Upper lobe of left lung (tissue), 6 donors: Measurements from ENCODE around the gene AREL1. TPM values are rescaled to one million over a fixed set of nuclear protein-coding genes. Genes with fewer than 3 reads are reported as not detected.

Source experiments
- ATAC-seq, 2 donors: fragments of 200-7000 bp; cut with Tn5 transposase; one replicate each; pipeline ENCODE4 v1.9.1; 2022; ENCODE audit warnings: mild to moderate bottlenecking in 2 of 2, moderate library complexity in 2 of 2; ENCODE audit not compliant: low FRiP score in 2 of 2
- DNase-seq, 2 donors: peaks; one replicate each; pipeline ENCODE4 v3.0.0-alpha.2; 2019 to 2020
- H3K27ac ChIP-seq, 4 donors: fragments of 200-600 bp; sonication (generic); one replicate each; pipeline ENCODE4 v1.5.1; 2016 to 2019
- H3K27me3 ChIP-seq, 4 donors: fragments of 200-600 bp; sonication (generic); one replicate each; pipeline ENCODE4 v1.5.1; 2017 to 2019
- H3K36me3 ChIP-seq, 4 donors: fragments of 200-600 bp; sonication (generic); one replicate each; pipeline ENCODE4 v1.5.1; 2016 to 2019
- H3K4me1 ChIP-seq, 4 donors: fragments of 200-600 bp; sonication (generic); one replicate each; pipeline ENCODE4 v1.5.1; 2018 to 2019
- H3K4me3 ChIP-seq, 4 donors: fragments of 200-600 bp; sonication (generic); one replicate each; pipeline ENCODE4 v1.5.1; 2017 to 2019; ENCODE audit warnings: mild to moderate bottlenecking in 2 of 4, moderate library complexity in 1 of 4
- H3K9me3 ChIP-seq, 4 donors: fragments of 200-600 bp; sonication (generic); one replicate each; pipeline ENCODE4 v1.5.1; 2018 to 2019
- EP300 ChIP-seq, 4 donors: sonication (generic); formaldehyde crosslinking; IDR thresholded peaks; one replicate each; pipeline ENCODE4 v1.5.1; 2017; ENCODE audit warnings: antibody characterized with exemption in 4 of 4, control low read depth in 2 of 4
- POLR2A ChIP-seq, 4 donors: fragments of 450-650 bp; IDR thresholded peaks; one replicate each; pipeline ENCODE4 v1.5.1; 2016 to 2017; ENCODE audit warnings: antibody characterized with exemption in 4 of 4, mild to moderate bottlenecking in 2 of 4
- POLR2AphosphoS5 ChIP-seq, 2 donors: sonication (generic); formaldehyde crosslinking; IDR thresholded peaks; one replicate each; pipeline ENCODE4 v1.5.1; 2017; ENCODE audit warnings: antibody characterized with exemption in 2 of 2
- WGBS, 2 donors: methylation state at CpG; one replicate each; pipeline ENCODE4 v1.1.5; 2017 to 2018; 5-methylcytosine and 5-hydroxymethylcytosine counted together
- total RNA-seq, 6 donors: library from RNA; depleted of rRNA in 4 of 6; stranded (reverse); fragments of >200 nt in 4 of 6; gene quantifications; one replicate each; pipeline versions ENCODE4 v1.1.0 to v1.2.1, GENCODE V29; 2016 to 2021
- TF ChIP-seq, protein P1 (sequence below), 6 experiments: fragments of 450-650 bp in 4 of 6; fragments of 200-600 bp in 2 of 6; sonication (generic) in 2 of 6; IDR thresholded peaks; one replicate each; pipeline ENCODE4 v1.5.1; 2016 to 2019; ENCODE audit warnings: antibody characterized with exemption in 6 of 6
- donor health status: DM: no; HTN: no; CAD: no; lungs with moderate emphysema.
- donor health status: DM: no; HTN: yes; CAD: no; lungs with severe emphysema.

The AREL1 gene
- total RNA-seq, 6 donors from 2014 or later: 13.5 to 44.0 (median 28.9) TPM

DNA sequence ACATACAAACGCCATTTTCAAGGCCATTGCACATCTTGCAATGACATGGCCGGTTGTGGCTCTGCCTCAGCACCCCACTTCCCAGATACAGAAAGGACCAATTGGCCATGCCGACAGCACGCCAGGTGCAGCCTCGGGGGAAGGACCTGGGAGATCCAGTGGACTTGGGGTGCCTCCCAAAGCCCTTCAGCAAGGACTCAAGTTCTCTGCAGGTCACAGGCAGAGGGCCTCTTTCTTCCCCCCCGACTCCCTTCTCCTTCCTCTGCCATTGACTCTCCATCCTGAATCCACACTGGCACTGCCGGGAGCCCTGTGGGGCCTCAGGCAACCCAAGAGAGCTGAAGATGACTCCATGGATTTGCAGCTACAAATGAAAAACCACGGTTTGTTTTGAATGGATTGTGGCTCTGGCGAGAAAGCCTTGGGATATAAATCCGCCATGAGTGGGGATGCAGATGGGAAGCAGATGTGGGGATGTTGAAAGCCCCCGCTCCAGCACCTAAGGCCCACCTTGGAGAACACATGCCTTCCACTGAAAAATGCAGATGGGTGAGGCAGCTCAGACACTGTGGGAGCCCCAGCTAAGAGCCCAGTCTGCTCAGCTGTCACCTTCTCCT lies 65.7 kb downstream of the AREL1 start:
- no peaks in the 10 kb centered on the region for H3K9me3 ChIP-seq
- TF ChIP-seq POLR2AphosphoS5 (IDR thresholded peaks at IDR 0.05) (no peak), POLR2A (IDR thresholded peaks at IDR 0.05) (no peak), EP300 (IDR thresholded peaks at IDR 0.05) (no peak)
- TF ChIP-seq, protein P1, sequence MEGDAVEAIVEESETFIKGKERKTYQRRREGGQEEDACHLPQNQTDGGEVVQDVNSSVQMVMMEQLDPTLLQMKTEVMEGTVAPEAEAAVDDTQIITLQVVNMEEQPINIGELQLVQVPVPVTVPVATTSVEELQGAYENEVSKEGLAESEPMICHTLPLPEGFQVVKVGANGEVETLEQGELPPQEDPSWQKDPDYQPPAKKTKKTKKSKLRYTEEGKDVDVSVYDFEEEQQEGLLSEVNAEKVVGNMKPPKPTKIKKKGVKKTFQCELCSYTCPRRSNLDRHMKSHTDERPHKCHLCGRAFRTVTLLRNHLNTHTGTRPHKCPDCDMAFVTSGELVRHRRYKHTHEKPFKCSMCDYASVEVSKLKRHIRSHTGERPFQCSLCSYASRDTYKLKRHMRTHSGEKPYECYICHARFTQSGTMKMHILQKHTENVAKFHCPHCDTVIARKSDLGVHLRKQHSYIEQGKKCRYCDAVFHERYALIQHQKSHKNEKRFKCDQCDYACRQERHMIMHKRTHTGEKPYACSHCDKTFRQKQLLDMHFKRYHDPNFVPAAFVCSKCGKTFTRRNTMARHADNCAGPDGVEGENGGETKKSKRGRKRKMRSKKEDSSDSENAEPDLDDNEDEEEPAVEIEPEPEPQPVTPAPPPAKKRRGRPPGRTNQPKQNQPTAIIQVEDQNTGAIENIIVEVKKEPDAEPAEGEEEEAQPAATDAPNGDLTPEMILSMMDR (IDR thresholded peaks at IDR 0.05): no peak
- H3K36me3 ChIP-seq: no peaks in the 10 kb centered on the region
- WGBS, 2 donors: 88 to 90% methylated on average over 11 of the region's 11 CpGs
- peak in 1 of 2 donors; percentile 27 for ATAC-seq
- DNase-seq: no peak
- no peak overlapping the region for H3K4me3 ChIP-seq
- peaks cover 5 to 8% (median 8%) of the 10 kb centered on the region in 4 donors for H3K4me1 ChIP-seq
- no peak overlapping the region for H3K27ac ChIP-seq
- H3K27me3 ChIP-seq: no peaks in the 10 kb centered on the region

DNA sequence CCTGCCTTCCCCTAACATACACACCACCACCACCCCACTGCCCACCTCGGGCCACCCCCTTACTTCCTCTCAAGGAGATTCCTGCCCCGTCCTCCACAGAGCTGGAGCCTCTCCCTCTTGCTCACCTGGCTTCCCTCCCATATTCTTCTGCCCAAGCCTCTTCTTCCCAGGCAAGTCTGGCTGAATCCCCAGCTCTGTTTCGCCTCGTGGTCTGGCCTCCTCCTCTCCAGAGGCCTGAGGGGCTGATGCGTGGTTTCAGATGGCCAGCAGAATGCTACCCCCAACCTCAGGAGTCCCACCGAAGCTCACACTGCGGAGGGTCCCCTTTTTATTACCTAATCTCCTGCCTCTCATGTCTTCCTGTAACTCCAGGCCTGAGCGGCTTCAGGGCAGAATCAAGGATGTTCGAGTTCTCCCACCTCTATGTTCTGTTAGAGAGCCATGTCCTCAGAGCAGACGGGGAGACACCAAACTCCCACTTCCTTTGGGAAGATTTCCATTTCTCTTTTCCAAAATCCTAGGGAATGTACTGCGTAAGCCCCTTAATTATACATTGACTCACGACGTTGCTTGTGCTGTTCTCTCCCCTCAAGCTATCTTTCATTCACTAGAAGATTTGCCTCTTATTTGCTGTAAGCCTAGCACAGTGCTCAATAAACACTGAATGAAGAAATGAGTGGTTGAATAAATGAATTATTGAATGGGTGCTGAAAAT lies 67.0 kb downstream of the AREL1 start:
- Histone ChIP-seq H3K36me3 (no peaks in the 10 kb centered on the region), H3K27me3 (no peaks in the 10 kb centered on the region), H3K27ac (no peak overlapping the region), H3K4me1 (peaks cover 5 to 8% (median 8%) of the 10 kb centered on the region in 4 donors), H3K9me3 (no peaks in the 10 kb centered on the region), H3K4me3 (no peak overlapping the region)
- no peak for TF ChIP-seq EP300 (IDR thresholded peaks at IDR 0.05)
- TF ChIP-seq POLR2A (IDR thresholded peaks at IDR 0.05): no peak
- TF ChIP-seq POLR2AphosphoS5 (IDR thresholded peaks at IDR 0.05): no peak
- TF ChIP-seq, protein P1 (IDR thresholded peaks at IDR 0.05): no peak
- DNase-seq: no peak
- WGBS, 2 donors: 72 to 75% methylated on average over 13 of the region's 13 CpGs
- ATAC-seq: peak in 1 of 2 donors; percentile 23

DNA sequence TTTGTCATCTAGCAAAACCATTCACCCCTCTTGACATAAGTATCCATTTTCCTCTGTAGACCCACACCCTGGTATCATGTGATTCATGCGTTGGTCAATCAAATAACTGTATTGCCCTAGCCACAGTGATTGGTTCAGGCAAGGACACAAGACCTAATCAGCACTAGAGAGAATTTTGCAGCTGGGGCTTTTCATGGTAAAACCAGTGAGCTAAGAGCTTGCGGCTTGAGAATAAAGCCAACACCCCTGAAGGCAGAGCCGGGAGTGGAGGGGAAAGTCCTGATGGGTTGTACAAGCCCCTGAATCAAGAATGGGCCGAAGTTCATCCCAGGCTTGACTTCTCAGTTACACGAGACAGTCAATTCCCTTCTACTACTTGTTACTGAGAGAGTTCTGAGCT lies 67.6 kb downstream of the AREL1 start:
- 77 to 81% methylated on average over 5 of the region's 5 CpGs for WGBS, 2 donors

DNA sequence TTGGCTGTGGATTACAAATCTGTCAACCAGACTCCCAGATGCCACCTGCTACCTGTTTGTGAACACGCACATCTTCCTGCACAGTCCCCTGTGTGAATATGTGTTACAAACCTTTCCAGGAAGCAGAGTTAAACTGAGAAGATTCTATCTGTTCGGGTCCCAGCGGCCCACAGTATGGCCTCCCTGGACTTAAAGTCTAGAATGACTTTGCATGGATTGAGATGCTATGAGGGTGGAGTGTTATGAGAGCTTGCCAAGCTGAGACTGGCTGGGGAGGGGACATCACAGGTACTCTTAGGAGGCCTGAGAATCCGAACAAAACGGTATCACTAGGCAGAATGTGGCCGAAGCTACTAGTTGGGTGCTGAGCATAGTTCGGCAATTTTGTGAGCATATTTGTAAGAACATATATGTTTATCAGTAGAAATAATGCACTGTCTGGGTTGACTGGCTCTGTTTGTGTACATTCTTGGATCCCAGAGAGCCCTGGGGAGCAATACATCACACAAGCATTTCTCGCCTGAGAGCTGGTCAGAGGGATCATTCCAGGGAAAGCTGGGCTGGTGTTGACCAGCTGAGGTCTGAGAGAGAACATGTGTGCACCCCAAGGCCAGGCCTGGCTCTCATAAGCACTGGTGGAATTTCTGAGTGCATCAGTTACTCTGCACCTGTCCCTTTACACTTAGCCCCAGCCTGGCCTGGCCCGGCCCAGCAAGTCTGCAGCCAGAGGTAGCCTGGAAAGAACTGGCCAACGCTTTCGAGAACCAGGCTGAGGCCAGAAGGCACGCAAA lies 71.1 kb downstream of the AREL1 start:
- Histone ChIP-seq H3K27ac (no peak overlapping the region), H3K27me3 (no peaks in the 10 kb centered on the region), H3K4me3 (no peak overlapping the region), H3K36me3 (no peaks in the 10 kb centered on the region), H3K4me1 (no peaks in the 10 kb centered on the region), H3K9me3 (no peaks in the 10 kb centered on the region)
- 90 to 94% methylated on average over 12 of the region's 12 CpGs for whole genome bisulfite sequencing, 2 donors
- ATAC-seq (peak in 1 of 2 donors; percentile 20), DNase-seq (peak in 1 of 2 donors; percentile 47)
- no peak for TF ChIP-seq EP300 (IDR thresholded peaks at IDR 0.05)
- TF ChIP-seq POLR2A (IDR thresholded peaks at IDR 0.05): no peak
- no peak for TF ChIP-seq POLR2AphosphoS5 (IDR thresholded peaks at IDR 0.05)
- TF ChIP-seq, protein P1 (IDR thresholded peaks at IDR 0.05): no peak

More for the DNA sequence above, 67.6 kb downstream of the AREL1 start:
- Histone ChIP-seq H3K4me3 (no peak overlapping the region), H3K27ac (no peak overlapping the region), H3K9me3 (no peaks in the 10 kb centered on the region), H3K4me1 (peaks cover 5 to 8% (median 8%) of the 10 kb centered on the region in 4 donors), H3K27me3 (no peaks in the 10 kb centered on the region), H3K36me3 (no peaks in the 10 kb centered on the region)
- DNase-seq (no peak), ATAC-seq (peak in 1 of 2 donors; percentile 53)
- TF ChIP-seq POLR2A (IDR thresholded peaks at IDR 0.05) (no peak), POLR2AphosphoS5 (IDR thresholded peaks at IDR 0.05) (no peak), EP300 (IDR thresholded peaks at IDR 0.05) (no peak)
- TF ChIP-seq, protein P1 (IDR thresholded peaks at IDR 0.05): no peak
